ENCODE data around the gene PIGW.

The PIGW gene, protein sequence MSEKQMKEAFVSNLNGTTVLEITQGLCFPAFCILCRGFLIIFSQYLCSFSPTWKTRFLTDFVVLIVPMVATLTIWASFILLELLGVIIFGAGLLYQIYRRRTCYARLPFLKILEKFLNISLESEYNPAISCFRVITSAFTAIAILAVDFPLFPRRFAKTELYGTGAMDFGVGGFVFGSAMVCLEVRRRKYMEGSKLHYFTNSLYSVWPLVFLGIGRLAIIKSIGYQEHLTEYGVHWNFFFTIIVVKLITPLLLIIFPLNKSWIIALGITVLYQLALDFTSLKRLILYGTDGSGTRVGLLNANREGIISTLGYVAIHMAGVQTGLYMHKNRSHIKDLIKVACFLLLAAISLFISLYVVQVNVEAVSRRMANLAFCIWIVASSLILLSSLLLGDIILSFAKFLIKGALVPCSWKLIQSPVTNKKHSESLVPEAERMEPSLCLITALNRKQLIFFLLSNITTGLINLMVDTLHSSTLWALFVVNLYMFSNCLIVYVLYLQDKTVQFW

DNA sequence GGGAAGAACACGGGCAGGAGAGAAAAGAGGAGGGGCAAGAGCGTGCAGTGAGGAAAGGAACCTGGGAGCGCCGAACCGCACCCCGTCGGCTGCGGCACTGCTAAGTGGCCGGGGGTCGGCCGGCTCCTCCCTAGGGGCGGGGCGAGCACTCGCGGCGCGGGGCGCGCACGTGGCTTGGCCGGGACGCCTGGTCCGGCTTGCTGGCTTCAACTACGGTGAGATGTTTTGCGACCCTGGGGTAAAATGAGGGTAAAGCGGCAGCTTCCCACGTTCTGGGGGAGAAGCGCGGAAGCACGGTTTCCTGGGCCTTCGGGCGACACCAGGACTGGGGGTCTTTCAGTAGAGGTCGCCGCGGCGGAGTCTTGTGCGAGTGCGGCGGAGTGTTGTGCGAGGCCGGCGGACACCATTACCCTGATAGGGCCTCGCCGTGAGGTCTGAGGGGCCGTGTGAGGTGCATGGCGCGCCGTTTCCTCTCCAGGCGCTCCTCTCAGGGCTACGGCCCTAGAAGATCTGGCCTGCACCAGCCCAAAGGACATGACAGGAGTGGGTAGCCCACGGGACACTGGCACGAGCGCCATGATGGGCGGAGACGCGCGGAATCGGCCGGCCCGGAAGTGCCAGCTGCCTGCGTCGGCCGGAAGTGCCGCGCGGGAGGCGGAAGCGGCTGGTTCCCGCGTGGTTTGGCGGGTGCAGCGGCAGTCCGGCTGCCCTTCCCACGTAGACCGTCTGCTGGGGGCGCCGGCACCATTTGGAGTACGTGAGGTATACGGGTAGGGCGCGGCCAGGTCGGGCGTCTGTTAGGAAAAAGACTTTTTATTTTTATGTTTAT is at the start of gene PIGW, which contains the start of gene MYO19:
Gene PIGW, plus strand, starts transcription at position 148 of the 829 bp plus-strand sequence. CDS start 2,115 bp downstream, outside the sequence.
Gene MYO19, minus strand, starts transcription at position 29 of the 829 bp plus-strand sequence. CDS start 2,330 bp downstream, outside the sequence.
- CTCF ChIA-PET: interaction anchor here (0.5 to 0.7 kb wide), 5 partner anchors 53 to 1974 kb away, joined by 3 to 8 read pairs (median 3); partner anchors contain the start of gene MRM1

GRCh38 chr17:36485027-36485426 is 49.8 kb upstream of the PIGW start:
- ChIA-PET CTCF (no interaction called here), POLR2A (ENCODE audit: low non-redundant PET) (no interaction called here)
- peak overlapping the region; percentile 83 for H3K27ac ChIP-seq
- no peak for DNase-seq (ENCODE audit: low spot score)
- TF ChIP-seq, protein P1, sequence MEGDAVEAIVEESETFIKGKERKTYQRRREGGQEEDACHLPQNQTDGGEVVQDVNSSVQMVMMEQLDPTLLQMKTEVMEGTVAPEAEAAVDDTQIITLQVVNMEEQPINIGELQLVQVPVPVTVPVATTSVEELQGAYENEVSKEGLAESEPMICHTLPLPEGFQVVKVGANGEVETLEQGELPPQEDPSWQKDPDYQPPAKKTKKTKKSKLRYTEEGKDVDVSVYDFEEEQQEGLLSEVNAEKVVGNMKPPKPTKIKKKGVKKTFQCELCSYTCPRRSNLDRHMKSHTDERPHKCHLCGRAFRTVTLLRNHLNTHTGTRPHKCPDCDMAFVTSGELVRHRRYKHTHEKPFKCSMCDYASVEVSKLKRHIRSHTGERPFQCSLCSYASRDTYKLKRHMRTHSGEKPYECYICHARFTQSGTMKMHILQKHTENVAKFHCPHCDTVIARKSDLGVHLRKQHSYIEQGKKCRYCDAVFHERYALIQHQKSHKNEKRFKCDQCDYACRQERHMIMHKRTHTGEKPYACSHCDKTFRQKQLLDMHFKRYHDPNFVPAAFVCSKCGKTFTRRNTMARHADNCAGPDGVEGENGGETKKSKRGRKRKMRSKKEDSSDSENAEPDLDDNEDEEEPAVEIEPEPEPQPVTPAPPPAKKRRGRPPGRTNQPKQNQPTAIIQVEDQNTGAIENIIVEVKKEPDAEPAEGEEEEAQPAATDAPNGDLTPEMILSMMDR (conservative IDR thresholded peaks at IDR 0.05; ENCODE audit: low read depth): no peak

More for the DNA sequence above, at the start of gene PIGW, which contains the start of gene MYO19:
- H3K27ac ChIP-seq: peak within 1 kb of the TSS; percentile 99
- DNase-seq (ENCODE audit: low spot score): peak; percentile 91
- TF ChIP-seq, protein P1 (conservative IDR thresholded peaks at IDR 0.05; ENCODE audit: low read depth): no peak
- POLR2A ChIA-PET (ENCODE audit: low non-redundant PET): interaction anchor here (2.1 kb wide), 1 partner anchor 10 kb away, joined by 7 read pairs; the partner anchor contains the start of gene GGNBP2

DNA sequence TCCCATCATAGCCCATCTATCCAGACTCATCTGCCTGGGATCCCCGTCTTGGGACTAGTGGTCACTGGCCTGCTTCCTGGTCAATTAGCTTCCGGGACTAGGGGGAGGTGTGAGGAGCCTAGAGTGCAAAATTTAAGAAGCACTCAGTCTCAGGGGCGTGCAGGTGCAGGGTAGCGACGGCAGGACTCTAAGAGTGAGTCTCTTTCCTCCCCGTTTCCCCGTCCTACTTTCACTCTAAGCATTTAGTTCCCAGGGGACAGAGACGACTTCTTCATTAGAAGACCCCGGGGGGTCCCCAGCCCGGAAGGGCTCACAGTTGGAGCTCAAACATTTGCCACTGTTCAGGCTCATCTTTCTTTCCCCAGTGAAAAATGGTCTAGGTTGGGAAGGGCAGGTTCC is 49.0 kb upstream of the PIGW start:
- peak overlapping the region; percentile 83 for H3K27ac ChIP-seq
- POLR2A ChIA-PET (ENCODE audit: low non-redundant PET): no interaction called here
- CTCF ChIA-PET: no interaction called here
- TF ChIP-seq, protein P1 (conservative IDR thresholded peaks at IDR 0.05; ENCODE audit: low read depth): no peak
- DNase-seq (ENCODE audit: low spot score): no peak

DNA sequence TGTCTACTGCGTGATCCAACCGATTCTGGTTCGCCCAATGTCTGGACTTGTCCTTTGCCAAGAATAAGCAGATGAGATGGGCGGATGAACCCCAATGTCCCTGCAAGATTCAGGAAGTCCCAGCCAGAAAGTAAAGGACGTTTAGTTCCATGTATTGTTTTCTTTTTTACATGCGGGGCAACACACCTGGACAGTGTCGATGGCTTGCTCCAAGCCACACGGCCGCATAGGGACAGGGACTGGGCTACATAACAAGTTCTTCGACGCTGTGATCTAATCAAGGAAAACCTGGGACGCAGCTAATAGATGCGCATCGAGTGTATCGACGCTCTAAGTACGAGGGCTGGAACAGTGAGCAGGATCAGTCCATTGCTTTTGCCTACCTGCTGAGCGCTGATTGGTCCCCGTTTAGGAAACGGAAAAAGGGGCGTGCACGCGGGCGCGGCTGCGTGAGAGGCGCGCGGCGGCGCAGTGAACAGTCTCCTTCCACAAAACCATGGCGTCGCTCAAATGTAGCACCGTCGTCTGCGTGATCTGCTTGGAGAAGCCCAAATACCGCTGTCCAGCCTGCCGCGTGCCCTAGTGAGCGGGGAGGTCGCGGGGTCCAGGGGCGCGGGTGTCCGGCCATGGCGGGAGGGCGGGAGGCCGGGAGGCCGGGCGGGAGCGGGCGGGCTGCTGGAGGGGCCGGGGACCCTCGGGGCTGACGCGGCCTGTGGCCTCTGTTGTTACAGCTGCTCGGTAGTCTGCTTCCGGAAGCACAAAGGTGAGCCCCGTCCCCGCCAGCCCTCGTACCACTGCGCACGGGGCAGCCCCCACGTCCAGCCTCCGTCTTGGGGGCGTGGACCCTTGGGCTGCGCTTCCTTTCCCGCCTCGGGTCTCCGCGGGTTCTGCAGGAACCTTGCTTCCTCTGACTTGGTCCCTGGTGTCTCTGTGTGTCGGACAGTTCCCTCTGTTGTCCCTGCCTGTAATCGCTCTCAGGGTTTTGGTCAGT is 48.3 kb upstream of the PIGW start, which contains the start of gene ZNHIT3:
Gene ZNHIT3, plus strand, starts transcription at position 478 of the 991 bp plus-strand sequence. Its CDS starts 19 bp downstream, at position 497.
- TF ChIP-seq, protein P1 (conservative IDR thresholded peaks at IDR 0.05; ENCODE audit: low read depth): no peak
- peak within 1 kb of the TSS; percentile 83 for H3K27ac ChIP-seq

GRCh38 chr17:36493956-36494355 is 40.8 kb upstream of the PIGW start:
- DNase-seq (ENCODE audit: low spot score): no peak
- no peak overlapping the region for H3K27ac ChIP-seq
- POLR2A ChIA-PET (ENCODE audit: low non-redundant PET): no interaction called here
- CTCF ChIA-PET: no interaction called here
- TF ChIP-seq, protein P1 (conservative IDR thresholded peaks at IDR 0.05; ENCODE audit: low read depth): no peak

More for the DNA sequence above, 48.3 kb upstream of the PIGW start, which contains the start of gene ZNHIT3:
- DNase-seq (ENCODE audit: low spot score): peak; percentile 97
- POLR2A ChIA-PET (ENCODE audit: low non-redundant PET): no interaction called here
- CTCF ChIA-PET: no interaction called here
